ENCODE results near the gene INPP5D.
"Not testable (repeated sequence)": the region's sequence is repeated elsewhere in the genome, so short reads cannot be mapped to it uniquely, and the experiment has no call there.

INPP5D gene

GRCh38 chr2:233056961-233057605 lies 3.1 kb upstream of the INPP5D start:
- DNase-seq = no peak

- no peak for DNase-seq
Observed at GRCh38 chr2:233058717-233059546, 1.2 kb upstream of the INPP5D start.

- DNase-seq = no peak
Observed at GRCh38 chr2:233059547-233059796, 670 bp upstream of the INPP5D start.

- DNase-seq = no peak
Observed at GRCh38 chr2:233060501-233060979, 398 bp downstream of the INPP5D start.

GRCh38 chr2:233060980-233061590 lies 943 bp downstream of the INPP5D start:
- DNase-seq = peak; percentile 52

- peak; percentile 59 for DNase-seq
Observed at GRCh38 chr2:233061591-233062450, 1.7 kb downstream of the INPP5D start.

GRCh38 chr2:233062451-233062850 lies 2.3 kb downstream of the INPP5D start:
- DNase-seq = no peak

GRCh38 chr2:233062946-233063268 lies 2.8 kb downstream of the INPP5D start:
- no peak for DNase-seq

- DNase-seq = no peak
Observed at GRCh38 chr2:233063269-233063975, 3.3 kb downstream of the INPP5D start.

GRCh38 chr2:233063976-233064411 lies 3.9 kb downstream of the INPP5D start:
- DNase-seq = no peak

- DNase-seq = no peak
Observed at GRCh38 chr2:233064530-233065199, 4.5 kb downstream of the INPP5D start.

GRCh38 chr2:233065200-233065589 lies 5.1 kb downstream of the INPP5D start:
- DNase-seq = not testable (repeated sequence)

- DNase-seq = no peak
Observed at GRCh38 chr2:233065954-233066470, 5.9 kb downstream of the INPP5D start.

GRCh38 chr2:233068762-233069418 lies 8.7 kb downstream of the INPP5D start:
- DNase-seq = no peak

- no peak for DNase-seq
Observed at GRCh38 chr2:233072838-233073237, 12.7 kb downstream of the INPP5D start.

GRCh38 chr2:233074106-233074505 lies 14.0 kb downstream of the INPP5D start:
- no peak for DNase-seq

GRCh38 chr2:233075141-233075965 lies 15.2 kb downstream of the INPP5D start:
- DNase-seq = no peak

- DNase-seq = no peak
Observed at GRCh38 chr2:233075966-233076339, 15.8 kb downstream of the INPP5D start.

- no peak for DNase-seq
Observed at GRCh38 chr2:233076749-233077148, 16.6 kb downstream of the INPP5D start.

- DNase-seq = no peak
Observed at GRCh38 chr2:233079473-233079877, 19.3 kb downstream of the INPP5D start.
